Common myeloid progenitor, CD34-positive (primary cell): ENCODE results near the gene PRH2. TPM values are rescaled to one million over a fixed set of nuclear protein-coding genes. Genes with fewer than 3 reads are reported as not detected.

ENCODE experiments used
- CTCF ChIA-PET: fragments of 350-600 bp; sonication (Branson Sonifier 250); formaldehyde crosslinking; loops from one replicate; lab custom pipeline; 2021; ENCODE audit warnings: antibody characterized with exemption; lab: Charles Lee
- POLR2A ChIA-PET: fragments of 350-600 bp; sonication (Branson Sonifier 250); formaldehyde crosslinking; loops from one replicate; lab custom pipeline; 2021; ENCODE audit warnings: antibody characterized with exemption; lab: Charles Lee
- DNase-seq, 3 donors: peaks; one replicate each; pipeline versions ENCODE4 v3.0.0 to v3.0.0-alpha.2; 2013
- H3K27ac ChIP-seq, 2 experiments: 1 replicate in 1 of 2; 2 replicates in 1 of 2; pipeline ENCODE4 v1.7.0; 2013; ENCODE audit warnings: inconsistent platforms in 2 of 2, low read length in 2 of 2, mild to moderate bottlenecking in 2 of 2, low read depth in 1 of 2, moderate library complexity in 1 of 2; ENCODE audit not compliant: severe bottlenecking in 2 of 2, insufficient read depth in 1 of 2, poor library complexity in 1 of 2
- H3K27me3 ChIP-seq, 5 experiments: replicated peaks in 2 of 5; 1 replicate in 3 of 5; 2 replicates in 2 of 5; pipeline versions ENCODE4 v1.6.1 to v1.7.0; 2013; ENCODE audit warnings: low read length in 4 of 5, mild to moderate bottlenecking in 2 of 5, moderate library complexity in 2 of 5, inconsistent platforms in 1 of 5; ENCODE audit not compliant: insufficient read depth in 5 of 5, control insufficient read depth in 4 of 5
- H3K36me3 ChIP-seq, 4 experiments: 1 replicate in 2 of 4; 2 replicates in 2 of 4; pipeline versions ENCODE4 v1.6.1 to v1.7.0; 2013; ENCODE audit warnings: low read length in 3 of 4, control low read depth in 1 of 4, mild to moderate bottlenecking in 1 of 4; ENCODE audit not compliant: control insufficient read depth in 4 of 4, insufficient read depth in 4 of 4
- H3K4me1 ChIP-seq, 4 experiments: 1 replicate in 3 of 4; 2 replicates in 1 of 4; pipeline versions ENCODE4 v1.6.1 to v1.7.1; 2013; ENCODE audit warnings: low read length in 3 of 4, mild to moderate bottlenecking in 3 of 4, control low read depth in 1 of 4, inconsistent platforms in 1 of 4, moderate library complexity in 1 of 4; ENCODE audit not compliant: control insufficient read depth in 4 of 4, insufficient read depth in 4 of 4; ENCODE audit errors: control extremely low read depth in 1 of 4
- H3K4me3 ChIP-seq, 7 experiments: 1 replicate in 4 of 7; 2 replicates in 3 of 7; pipeline versions ENCODE4 v1.5.1 to v1.7.0; 2013; ENCODE audit warnings: mild to moderate bottlenecking in 7 of 7, low read length in 6 of 7, moderate library complexity in 6 of 7, inconsistent platforms in 2 of 7, low read depth in 2 of 7, control low read depth in 1 of 7; ENCODE audit not compliant: insufficient read depth in 4 of 7, control insufficient read depth in 1 of 7; ENCODE audit errors: extremely low read depth in 1 of 7
- H3K9me3 ChIP-seq, 5 experiments: 1 replicate in 4 of 5; 2 replicates in 1 of 5; pipeline versions ENCODE4 v1.6.1 to v1.7.1; 2013; ENCODE audit warnings: low read length in 4 of 5, mild to moderate bottlenecking in 2 of 5, inconsistent platforms in 1 of 5, low read depth in 1 of 5, moderate library complexity in 1 of 5; ENCODE audit not compliant: control insufficient read depth in 4 of 5, insufficient read depth in 2 of 5; ENCODE audit errors: control extremely low read depth in 1 of 5
- WGBS: methylation state at CpG from one replicate; pipeline ENCODE4 v1.1.5; 2013; ENCODE audit not compliant: insufficient coverage; 5-methylcytosine and 5-hydroxymethylcytosine counted together
- polyA plus RNA-seq: library from polyadenylated mRNA; unstranded; fragments of 120-200 nt; gene quantifications from one replicate; pipeline ENCODE4 v1.2.1, GENCODE V29; 2013

PRH2 gene
- polyA plus RNA-seq, result 0.45 TPM

- no peak within 1 kb of the TSS for H3K27ac ChIP-seq
- 100% methylated on average over 5 of the region's 5 CpGs for WGBS
- peaks cover 0 to 4% (median under 1%) of the 10 kb centered on the region in 4 experiments for H3K36me3 ChIP-seq
- no peak for DNase-seq
- H3K4me3 ChIP-seq, result no peak within 1 kb of the TSS
- POLR2A ChIA-PET, result no interaction called here
- H3K9me3 ChIP-seq, result peaks cover 0 to 3% (median 0%) of the 10 kb centered on the region in 5 experiments
- H3K4me1 ChIP-seq, result no peaks in the 10 kb centered on the region
- no peaks in the 10 kb centered on the region for H3K27me3 ChIP-seq
- CTCF ChIA-PET, result no interaction called here
These were observed at the start of gene PRH2 for GRCh38 chr12:10928746-10929286. Gene PRH2 (plus strand): TSS chr12:10929236. CDS start chr12:10929274, 38 bp downstream.

GRCh38 chr12:10884086-10884725 lies 44.8 kb upstream of the PRH2 start, which contains the start of gene PRH1:
Gene PRH1 (minus strand): TSS chr12:10884255. CDS start chr12:10884217, 38 bp downstream.
- H3K27ac ChIP-seq, result no peak within 1 kb of the TSS
- DNase-seq, result no peak
- ChIA-PET CTCF (no interaction called here), POLR2A (no interaction called here)
- no peaks in the 10 kb centered on the region for H3K27me3 ChIP-seq
- H3K36me3 ChIP-seq, result peaks cover 0 to 6% (median 2%) of the 10 kb centered on the region in 4 experiments
- no peak within 1 kb of the TSS for H3K4me3 ChIP-seq
- 95% methylated on average over 3 of the region's 6 CpGs for WGBS
- H3K4me1 ChIP-seq, result peaks cover 0 to 5% (median 2%) of the 10 kb centered on the region in 4 experiments
- H3K9me3 ChIP-seq, result no peaks in the 10 kb centered on the region

- CTCF ChIA-PET, result no interaction called here
- H3K4me3 ChIP-seq, result no peak overlapping the region
- H3K27me3 ChIP-seq, result no peaks in the 10 kb centered on the region
- peaks cover 0 to 5% (median 2%) of the 10 kb centered on the region in 4 experiments for H3K4me1 ChIP-seq
- H3K27ac ChIP-seq, result no peak overlapping the region
- H3K36me3 ChIP-seq, result peaks cover 0 to 6% (median 2%) of the 10 kb centered on the region in 4 experiments
- DNase-seq, result no peak
- POLR2A ChIA-PET, result no interaction called here
- no peaks in the 10 kb centered on the region for H3K9me3 ChIP-seq
These were observed 39.8 kb upstream of the PRH2 start for GRCh38 chr12:10889226-10889625.

- peaks cover 0 to 2% (median 0%) of the 10 kb centered on the region in 5 experiments for H3K9me3 ChIP-seq
- peaks cover 0 to 9% (median 2%) of the 10 kb centered on the region in 4 experiments for H3K36me3 ChIP-seq
- CTCF ChIA-PET, result no interaction called here
- DNase-seq, result no peak
- H3K27me3 ChIP-seq, result no peaks in the 10 kb centered on the region
- WGBS, result 100% methylated on average over 2 of the region's 2 CpGs
- POLR2A ChIA-PET, result no interaction called here
- peaks cover 0 to 3% (median 0%) of the 10 kb centered on the region in 4 experiments for H3K4me1 ChIP-seq
- H3K4me3 ChIP-seq, result no peak overlapping the region
- no peak overlapping the region for H3K27ac ChIP-seq
These were observed 37.1 kb upstream of the PRH2 start for GRCh38 chr12:10891937-10892336.

GRCh38 chr12:10896854-10897253 lies 32.2 kb upstream of the PRH2 start:
- Histone ChIP-seq H3K27ac (no peak overlapping the region), H3K36me3 (peaks cover 0 to 8% (median 6%) of the 10 kb centered on the region in 4 experiments), H3K4me3 (no peak overlapping the region), H3K4me1 (peaks cover 0 to 3% (median 0%) of the 10 kb centered on the region in 4 experiments), H3K9me3 (peaks cover 0 to 28% (median 7%) of the 10 kb centered on the region in 5 experiments), H3K27me3 (no peaks in the 10 kb centered on the region)
- POLR2A ChIA-PET, result no interaction called here
- CTCF ChIA-PET, result no interaction called here
- DNase-seq, result no peak
- no CpG with 5 or more reads among the region's 5 CpGs for WGBS

GRCh38 chr12:10900530-10900929 lies 28.5 kb upstream of the PRH2 start:
- H3K27ac ChIP-seq, result no peak overlapping the region
- peaks cover 0 to 10% (median 4%) of the 10 kb centered on the region in 4 experiments for H3K36me3 ChIP-seq
- ChIA-PET CTCF (no interaction called here), POLR2A (no interaction called here)
- peaks cover 0 to 64% (median 7%) of the 10 kb centered on the region in 5 experiments for H3K9me3 ChIP-seq
- no peak overlapping the region for H3K4me3 ChIP-seq
- DNase-seq, result no peak
- WGBS, result 100% methylated on average over 1 of the region's 1 CpG
- no peaks in the 10 kb centered on the region for H3K27me3 ChIP-seq
- H3K4me1 ChIP-seq, result peaks cover 0 to 3% (median 0%) of the 10 kb centered on the region in 4 experiments

GRCh38 chr12:10900972-10901371 lies 28.1 kb upstream of the PRH2 start:
- POLR2A ChIA-PET, result no interaction called here

More at GRCh38 chr12:10900972-10901371, 28.1 kb upstream of the PRH2 start:
- H3K4me1 ChIP-seq, result peaks cover 0 to 1% (median 0%) of the 10 kb centered on the region in 4 experiments
- CTCF ChIA-PET, result no interaction called here
- H3K4me3 ChIP-seq, result no peak overlapping the region
- DNase-seq, result no peak
- H3K9me3 ChIP-seq, result peaks cover 0 to 65% (median 7%) of the 10 kb centered on the region in 5 experiments
- H3K27me3 ChIP-seq, result no peaks in the 10 kb centered on the region
- no peak overlapping the region for H3K27ac ChIP-seq
- 100% methylated on average over 1 of the region's 1 CpG for WGBS
- peaks cover 0 to 10% (median 4%) of the 10 kb centered on the region in 4 experiments for H3K36me3 ChIP-seq
